ENCODE results near the gene CNPY2.
"Not testable (repeated sequence)": the region's sequence is repeated elsewhere in the genome, so short reads cannot be mapped to it uniquely, and the experiment has no call there.

The CNPY2 gene

DNA sequence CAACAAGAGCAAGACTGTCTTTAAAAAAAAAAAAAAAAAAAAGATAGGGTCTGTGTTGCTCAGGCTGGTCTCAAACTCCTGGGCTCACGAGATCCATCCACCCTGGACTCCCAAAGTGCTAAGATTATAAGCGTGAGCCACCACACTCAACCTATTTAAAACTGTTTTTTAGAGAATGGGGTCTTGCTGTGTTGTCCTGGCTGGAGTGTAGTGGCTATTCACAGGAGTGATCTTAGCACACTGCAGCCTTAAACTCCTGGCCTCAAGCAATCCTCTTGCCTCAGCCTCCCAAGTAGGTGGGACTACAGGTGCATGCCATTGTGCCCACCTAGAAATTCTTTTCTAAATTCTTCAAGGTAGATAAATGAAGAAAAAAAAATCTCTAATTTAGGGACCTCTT, 41.5 kb downstream of the CNPY2 start:
- no peak for ATAC-seq

DNA sequence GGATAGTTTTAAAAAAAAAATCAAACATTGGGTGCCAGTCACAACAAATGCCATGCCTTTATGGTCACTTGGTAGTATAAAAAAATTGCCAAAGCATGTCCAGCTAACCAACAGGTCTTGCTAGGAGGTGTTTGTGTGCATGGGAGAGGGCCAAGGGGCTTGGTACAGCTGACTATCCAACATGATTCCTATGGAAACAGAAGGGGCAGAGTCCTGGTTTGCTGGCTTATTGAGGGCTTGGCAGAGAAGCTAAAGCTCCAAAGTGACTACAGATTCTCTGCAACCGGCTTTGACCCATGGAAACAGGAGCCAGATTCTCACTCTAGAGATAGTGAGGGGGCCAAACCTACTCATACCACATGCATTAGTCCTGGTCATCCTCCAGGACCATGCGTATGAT, 43.3 kb downstream of the CNPY2 start:
- not testable (repeated sequence) for ATAC-seq

More for the DNA sequence above, 41.5 kb downstream of the CNPY2 start:
- TF ChIP-seq ZNF565 (CRISPR knock-in tag; conservative IDR thresholded peaks at IDR 0.05; ENCODE audit: low read depth): no peak
- TF ChIP-seq, protein P1, sequence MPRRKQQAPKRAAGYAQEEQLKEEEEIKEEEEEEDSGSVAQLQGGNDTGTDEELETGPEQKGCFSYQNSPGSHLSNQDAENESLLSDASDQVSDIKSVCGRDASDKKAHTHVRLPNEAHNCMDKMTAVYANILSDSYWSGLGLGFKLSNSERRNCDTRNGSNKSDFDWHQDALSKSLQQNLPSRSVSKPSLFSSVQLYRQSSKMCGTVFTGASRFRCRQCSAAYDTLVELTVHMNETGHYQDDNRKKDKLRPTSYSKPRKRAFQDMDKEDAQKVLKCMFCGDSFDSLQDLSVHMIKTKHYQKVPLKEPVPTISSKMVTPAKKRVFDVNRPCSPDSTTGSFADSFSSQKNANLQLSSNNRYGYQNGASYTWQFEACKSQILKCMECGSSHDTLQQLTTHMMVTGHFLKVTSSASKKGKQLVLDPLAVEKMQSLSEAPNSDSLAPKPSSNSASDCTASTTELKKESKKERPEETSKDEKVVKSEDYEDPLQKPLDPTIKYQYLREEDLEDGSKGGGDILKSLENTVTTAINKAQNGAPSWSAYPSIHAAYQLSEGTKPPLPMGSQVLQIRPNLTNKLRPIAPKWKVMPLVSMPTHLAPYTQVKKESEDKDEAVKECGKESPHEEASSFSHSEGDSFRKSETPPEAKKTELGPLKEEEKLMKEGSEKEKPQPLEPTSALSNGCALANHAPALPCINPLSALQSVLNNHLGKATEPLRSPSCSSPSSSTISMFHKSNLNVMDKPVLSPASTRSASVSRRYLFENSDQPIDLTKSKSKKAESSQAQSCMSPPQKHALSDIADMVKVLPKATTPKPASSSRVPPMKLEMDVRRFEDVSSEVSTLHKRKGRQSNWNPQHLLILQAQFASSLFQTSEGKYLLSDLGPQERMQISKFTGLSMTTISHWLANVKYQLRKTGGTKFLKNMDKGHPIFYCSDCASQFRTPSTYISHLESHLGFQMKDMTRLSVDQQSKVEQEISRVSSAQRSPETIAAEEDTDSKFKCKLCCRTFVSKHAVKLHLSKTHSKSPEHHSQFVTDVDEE (CRISPR knock-in tag; IDR thresholded peaks at IDR 0.05): no peak
- no peak for TF ChIP-seq ZFP3 (CRISPR knock-in tag; IDR thresholded peaks at IDR 0.05)
- TF ChIP-seq ZNF8 (CRISPR knock-in tag; IDR thresholded peaks at IDR 0.05): no peak
- no peak for TF ChIP-seq PPARA (CRISPR knock-in tag; IDR thresholded peaks at IDR 0.05; ENCODE audit: borderline replicate concordance)
- TF ChIP-seq, protein P2, sequence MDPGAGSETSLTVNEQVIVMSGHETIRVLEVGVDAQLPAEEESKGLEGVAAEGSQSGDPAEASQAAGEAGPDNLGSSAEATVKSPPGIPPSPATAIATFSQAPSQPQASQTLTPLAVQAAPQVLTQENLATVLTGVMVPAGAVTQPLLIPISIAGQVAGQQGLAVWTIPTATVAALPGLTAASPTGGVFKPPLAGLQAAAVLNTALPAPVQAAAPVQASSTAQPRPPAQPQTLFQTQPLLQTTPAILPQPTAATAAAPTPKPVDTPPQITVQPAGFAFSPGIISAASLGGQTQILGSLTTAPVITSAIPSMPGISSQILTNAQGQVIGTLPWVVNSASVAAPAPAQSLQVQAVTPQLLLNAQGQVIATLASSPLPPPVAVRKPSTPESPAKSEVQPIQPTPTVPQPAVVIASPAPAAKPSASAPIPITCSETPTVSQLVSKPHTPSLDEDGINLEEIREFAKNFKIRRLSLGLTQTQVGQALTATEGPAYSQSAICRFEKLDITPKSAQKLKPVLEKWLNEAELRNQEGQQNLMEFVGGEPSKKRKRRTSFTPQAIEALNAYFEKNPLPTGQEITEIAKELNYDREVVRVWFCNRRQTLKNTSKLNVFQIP (CRISPR knock-in tag; IDR thresholded peaks at IDR 0.05; ENCODE audit: borderline replicate concordance, low read depth): no peak
- no peak for TF ChIP-seq ESRRG (CRISPR knock-in tag; IDR thresholded peaks at IDR 0.05)
- no peak for TF ChIP-seq GLIS3 (CRISPR knock-in tag; IDR thresholded peaks at IDR 0.05)
- TF ChIP-seq OSR1 (CRISPR knock-in tag; IDR thresholded peaks at IDR 0.05): no peak
- no peak for TF ChIP-seq RARB (CRISPR knock-in tag; IDR thresholded peaks at IDR 0.05)
- no peak for TF ChIP-seq ZFP30 (CRISPR knock-in tag; IDR thresholded peaks at IDR 0.05)
- no peak for TF ChIP-seq TCF4 (CRISPR knock-in tag; IDR thresholded peaks at IDR 0.05; ENCODE audit: borderline replicate concordance)

DNA sequence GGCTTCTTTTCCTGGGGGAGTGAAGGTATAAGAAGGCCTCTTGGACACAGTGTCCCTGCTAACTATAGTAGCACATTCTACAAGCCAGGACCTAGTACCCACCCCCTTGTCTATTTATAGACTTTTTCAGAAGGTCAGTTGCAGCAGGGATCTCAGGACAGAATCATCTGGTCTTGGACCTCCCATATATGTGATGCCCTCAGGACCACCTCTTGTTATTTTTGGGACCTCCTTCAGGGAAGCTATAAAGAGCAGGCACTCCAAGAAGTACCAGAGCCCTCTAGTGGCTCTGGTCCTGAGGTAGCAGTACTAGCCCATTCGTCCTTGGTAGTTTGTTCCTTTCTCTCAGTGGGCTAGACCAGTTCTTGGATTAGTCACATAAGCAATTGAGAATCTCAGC, 44.8 kb downstream of the CNPY2 start:
- no peak for TF ChIP-seq ISL1 (CRISPR knock-in tag; IDR thresholded peaks at IDR 0.05)
- TF ChIP-seq, protein P2 (CRISPR knock-in tag; IDR thresholded peaks at IDR 0.05; ENCODE audit: borderline replicate concordance, low read depth): no peak
- TF ChIP-seq ZNF565 (CRISPR knock-in tag; conservative IDR thresholded peaks at IDR 0.05; ENCODE audit: low read depth): no peak
- TF ChIP-seq, protein P3, sequence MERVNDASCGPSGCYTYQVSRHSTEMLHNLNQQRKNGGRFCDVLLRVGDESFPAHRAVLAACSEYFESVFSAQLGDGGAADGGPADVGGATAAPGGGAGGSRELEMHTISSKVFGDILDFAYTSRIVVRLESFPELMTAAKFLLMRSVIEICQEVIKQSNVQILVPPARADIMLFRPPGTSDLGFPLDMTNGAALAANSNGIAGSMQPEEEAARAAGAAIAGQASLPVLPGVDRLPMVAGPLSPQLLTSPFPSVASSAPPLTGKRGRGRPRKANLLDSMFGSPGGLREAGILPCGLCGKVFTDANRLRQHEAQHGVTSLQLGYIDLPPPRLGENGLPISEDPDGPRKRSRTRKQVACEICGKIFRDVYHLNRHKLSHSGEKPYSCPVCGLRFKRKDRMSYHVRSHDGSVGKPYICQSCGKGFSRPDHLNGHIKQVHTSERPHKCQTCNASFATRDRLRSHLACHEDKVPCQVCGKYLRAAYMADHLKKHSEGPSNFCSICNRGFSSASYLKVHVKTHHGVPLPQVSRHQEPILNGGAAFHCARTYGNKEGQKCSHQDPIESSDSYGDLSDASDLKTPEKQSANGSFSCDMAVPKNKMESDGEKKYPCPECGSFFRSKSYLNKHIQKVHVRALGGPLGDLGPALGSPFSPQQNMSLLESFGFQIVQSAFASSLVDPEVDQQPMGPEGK (CRISPR knock-in tag; IDR thresholded peaks at IDR 0.05; ENCODE audit: borderline replicate concordance): no peak
- no peak for TF ChIP-seq PPARA (CRISPR knock-in tag; IDR thresholded peaks at IDR 0.05; ENCODE audit: borderline replicate concordance)
- no peak for TF ChIP-seq ESRRG (CRISPR knock-in tag; IDR thresholded peaks at IDR 0.05)
- TF ChIP-seq ZFP3 (CRISPR knock-in tag; IDR thresholded peaks at IDR 0.05): no peak
- no peak for TF ChIP-seq ZNF8 (CRISPR knock-in tag; IDR thresholded peaks at IDR 0.05)
- TF ChIP-seq BACH2 (CRISPR knock-in tag; IDR thresholded peaks at IDR 0.05; ENCODE audit: borderline replicate concordance): no peak
- ATAC-seq: peak; percentile 31

DNA sequence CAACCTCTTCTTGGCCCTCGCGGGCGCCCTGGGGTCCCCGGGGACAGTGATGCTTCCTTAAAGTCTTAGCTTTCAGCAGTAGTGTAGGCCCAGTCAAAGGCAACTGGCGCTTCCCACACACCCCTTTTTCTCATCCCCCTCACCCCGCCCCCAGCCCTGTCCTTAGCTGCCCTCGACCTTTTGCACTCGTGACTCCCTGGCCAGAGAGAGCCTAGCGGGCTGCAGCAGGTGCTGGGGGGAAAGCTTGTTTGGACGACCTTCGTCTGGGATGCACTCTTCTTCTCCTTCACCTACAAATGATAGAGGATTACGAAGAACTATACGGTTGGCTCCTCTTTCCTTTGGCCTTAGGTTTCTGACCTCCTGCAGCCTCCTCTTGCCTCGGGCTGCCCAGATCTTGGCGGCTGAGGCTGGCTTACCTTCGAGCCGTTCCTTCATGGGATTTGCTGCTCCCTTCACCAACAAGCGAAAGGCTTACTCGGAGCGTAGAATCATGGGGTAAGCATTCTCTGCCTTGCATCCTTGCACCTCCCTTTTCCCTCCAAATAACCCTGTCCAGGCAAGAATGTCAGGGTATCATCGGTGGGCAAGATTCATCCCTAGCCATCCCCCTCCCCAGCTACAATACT, 48.2 kb downstream of the CNPY2 start:
- no peak; the same call in 1 of the 3 replicates for ATAC-seq

More for the DNA sequence above, 48.2 kb downstream of the CNPY2 start:
- TF ChIP-seq ESRRG (CRISPR knock-in tag; IDR thresholded peaks at IDR 0.05) (no peak), TCF4 (CRISPR knock-in tag; IDR thresholded peaks at IDR 0.05; ENCODE audit: borderline replicate concordance) (no peak), ZNF565 (CRISPR knock-in tag; conservative IDR thresholded peaks at IDR 0.05; ENCODE audit: low read depth) (no peak), CSDC2 (CRISPR knock-in tag; IDR thresholded peaks at IDR 0.05) (no peak), ZC3H10 (CRISPR knock-in tag; IDR thresholded peaks at IDR 0.05) (no peak), ZFP3 (CRISPR knock-in tag; IDR thresholded peaks at IDR 0.05) (no peak), ZNF70 (CRISPR knock-in tag; IDR thresholded peaks at IDR 0.05) (no peak), OSR1 (CRISPR knock-in tag; IDR thresholded peaks at IDR 0.05) (no peak), BACH2 (CRISPR knock-in tag; IDR thresholded peaks at IDR 0.05; ENCODE audit: borderline replicate concordance) (no peak), GLIS3 (CRISPR knock-in tag; IDR thresholded peaks at IDR 0.05) (no peak), RARB (CRISPR knock-in tag; IDR thresholded peaks at IDR 0.05) (no peak), TOX (CRISPR knock-in tag; IDR thresholded peaks at IDR 0.05; ENCODE audit: borderline replicate concordance) (no peak), ZFP30 (CRISPR knock-in tag; IDR thresholded peaks at IDR 0.05) (no peak)
- TF ChIP-seq, protein P1 (CRISPR knock-in tag; IDR thresholded peaks at IDR 0.05): no peak
- TF ChIP-seq, protein P4, sequence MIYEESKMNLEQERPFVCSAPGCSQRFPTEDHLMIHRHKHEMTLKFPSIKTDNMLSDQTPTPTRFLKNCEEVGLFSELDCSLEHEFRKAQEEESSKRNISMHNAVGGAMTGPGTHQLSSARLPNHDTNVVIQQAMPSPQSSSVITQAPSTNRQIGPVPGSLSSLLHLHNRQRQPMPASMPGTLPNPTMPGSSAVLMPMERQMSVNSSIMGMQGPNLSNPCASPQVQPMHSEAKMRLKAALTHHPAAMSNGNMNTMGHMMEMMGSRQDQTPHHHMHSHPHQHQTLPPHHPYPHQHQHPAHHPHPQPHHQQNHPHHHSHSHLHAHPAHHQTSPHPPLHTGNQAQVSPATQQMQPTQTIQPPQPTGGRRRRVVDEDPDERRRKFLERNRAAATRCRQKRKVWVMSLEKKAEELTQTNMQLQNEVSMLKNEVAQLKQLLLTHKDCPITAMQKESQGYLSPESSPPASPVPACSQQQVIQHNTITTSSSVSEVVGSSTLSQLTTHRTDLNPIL (CRISPR knock-in tag; IDR thresholded peaks at IDR 0.05; ENCODE audit: low read depth): no peak
